GM23338 (cell line): Measurements from ENCODE around the gene PTK6. TPM values are rescaled to one million over a fixed set of nuclear protein-coding genes. Genes with fewer than 3 reads are reported as not detected.
A peak's percentile ranks its signal among the peaks of the same experiment; 100 is the strongest.

Experiments used
- ATAC-seq: fragments of 200-7000 bp; cut with Tn5 transposase; 3 replicates; pipeline ENCODE4 v1.9.1; 2020
- DNase-seq: peaks from one replicate; pipeline ENCODE4 v3.0.0-alpha.2; 2015; ENCODE audit warnings: low spot score
- H2AFZ ChIP-seq: fragments of 200-600 bp; sonication (generic); 2 replicates; pipeline ENCODE4 v1.8.0; 2016; ENCODE audit warnings: antibody characterized with exemption, mild to moderate bottlenecking, moderate library complexity
- H3F3A ChIP-seq: fragments of 200-600 bp; sonication (generic); replicated peaks from 2 replicates; pipeline ENCODE4 v1.8.0; 2017; ENCODE audit warnings: antibody characterized with exemption, mixed run types, low read depth
- H3K27ac ChIP-seq: fragments of 200-600 bp; sonication (generic); 2 replicates; pipeline ENCODE4 v1.6.1; 2016; ENCODE audit warnings: low read depth
- H3K27me3 ChIP-seq: fragments of 200-600 bp; sonication (generic); 2 replicates; pipeline ENCODE4 v1.8.0; 2016; ENCODE audit warnings: mild to moderate bottlenecking, mixed run types, moderate library complexity; ENCODE audit not compliant: insufficient read depth
- H3K36me3 ChIP-seq: fragments of 200-600 bp; sonication (generic); 2 replicates; pipeline ENCODE4 v1.8.0; 2016; ENCODE audit warnings: mild to moderate bottlenecking; ENCODE audit not compliant: insufficient read depth
- H3K4me1 ChIP-seq: fragments of 200-600 bp; sonication (generic); 2 replicates; pipeline ENCODE4 v1.8.0; 2016; ENCODE audit warnings: mild to moderate bottlenecking, moderate library complexity; ENCODE audit not compliant: insufficient read depth
- H3K4me2 ChIP-seq: fragments of 200-600 bp; sonication (generic); 2 replicates; pipeline ENCODE4 v1.7.1; 2017; ENCODE audit warnings: mixed run types
- H3K4me3 ChIP-seq: fragments of 200-600 bp; sonication (generic); 2 replicates; pipeline ENCODE4 v1.6.1; 2016; ENCODE audit warnings: mixed run types
- H3K79me2 ChIP-seq: fragments of 200-600 bp; sonication (generic); replicated peaks from 2 replicates; pipeline ENCODE4 v1.8.0; 2017; ENCODE audit warnings: mild to moderate bottlenecking; ENCODE audit not compliant: insufficient read depth
- H3K9me2 ChIP-seq: fragments of 200-600 bp; sonication (generic); 2 replicates; pipeline ENCODE4 v1.8.0; 2017; ENCODE audit not compliant: insufficient read depth
- H4K20me1 ChIP-seq: fragments of 200-600 bp; sonication (generic); replicated peaks from 2 replicates; pipeline ENCODE4 v1.8.0; 2017; ENCODE audit warnings: mild to moderate bottlenecking; ENCODE audit not compliant: insufficient read depth
- H3K27ac Mint-ChIP-seq: 2 replicates; pipeline ENCODE4 v1.8.0; 2020; ENCODE audit warnings: inconsistent platforms, mild to moderate bottlenecking, moderate library complexity, mixed read lengths
- H3K27me3 Mint-ChIP-seq: 3 replicates; pipeline ENCODE4 v1.8.0; 2022; ENCODE audit warnings: low read depth, mild to moderate bottlenecking, moderate library complexity, mixed read lengths, inconsistent platforms; ENCODE audit not compliant: insufficient read depth, poor library complexity
- H3K36me3 Mint-ChIP-seq: 3 replicates; pipeline ENCODE4 v1.8.0; 2021; ENCODE audit warnings: low read depth, mild to moderate bottlenecking, inconsistent platforms, moderate library complexity, mixed read lengths
- H3K4me1 Mint-ChIP-seq: 3 replicates; pipeline ENCODE4 v1.8.0; 2020; ENCODE audit warnings: mild to moderate bottlenecking, inconsistent platforms, mixed read lengths
- H3K4me3 Mint-ChIP-seq: 3 replicates; pipeline ENCODE4 v1.8.0; 2021; ENCODE audit warnings: moderate library complexity, mild to moderate bottlenecking, inconsistent platforms, mixed read lengths
- H3K9me3 Mint-ChIP-seq: 3 replicates; pipeline ENCODE4 v1.8.0; 2020; ENCODE audit warnings: moderate library complexity, mild to moderate bottlenecking, inconsistent platforms, mixed read lengths
- EZH2 ChIP-seq: fragments of 200-600 bp; sonication (generic); IDR thresholded peaks from one replicate; pipeline ENCODE4 v1.8.0; 2017; ENCODE audit warnings: antibody characterized with exemption, mild to moderate bottlenecking, low read depth; ENCODE audit not compliant: unreplicated experiment
- EZH2phosphoT487 ChIP-seq: fragments of 200-600 bp; sonication (generic); IDR thresholded peaks from one replicate; pipeline ENCODE4 v1.8.1; 2018; ENCODE audit warnings: antibody characterized with exemption; ENCODE audit not compliant: unreplicated experiment
- JUNB ChIP-seq: IDR thresholded peaks from one replicate; pipeline ENCODE4 v1.6.1; 2016; ENCODE audit warnings: antibody characterized with exemption; ENCODE audit not compliant: unreplicated experiment
- NANOG ChIP-seq: IDR thresholded peaks from 2 replicates; pipeline ENCODE4 v1.6.1; 2016; ENCODE audit warnings: antibody characterized with exemption, borderline replicate concordance
- POLR2AphosphoS5 ChIP-seq: IDR thresholded peaks from 2 replicates; pipeline ENCODE4 v1.6.1; 2016; ENCODE audit warnings: antibody characterized with exemption, low read depth
- ZNF114 ChIP-seq: fragments of 250-450 bp; sonication (Bioruptor Pico); IDR thresholded peaks from 2 replicates; pipeline ENCODE4 v1.5.0; 2020; ENCODE audit warnings: mild to moderate bottlenecking, moderate library complexity
- ZNF331 ChIP-seq: fragments of 250-450 bp; sonication (Bioruptor Pico); IDR thresholded peaks from 2 replicates; pipeline ENCODE4 v1.5.0; 2020; ENCODE audit warnings: low read depth, mild to moderate bottlenecking, moderate library complexity
- polyA plus RNA-seq: library from polyadenylated mRNA; unstranded; fragments of >200 nt; fragmentation: Nextera tagmentation; extraction: Ambion mirVana; gene quantifications from 2 replicates; pipeline ENCODE4 v1.2.1, GENCODE V29; 2016
- total RNA-seq: library from RNA; depleted of rRNA; stranded (reverse); fragments of >200 nt; shearing (Covaris generic); gene quantifications from 2 replicates; pipeline ENCODE4 v1.2.3, GENCODE V29; 2014
- TF ChIP-seq, protein P1 (sequence below): fragments of 250-450 bp; sonication (Bioruptor Pico); IDR thresholded peaks from 2 replicates; pipeline ENCODE4 v1.5.0; 2020; ENCODE audit warnings: mild to moderate bottlenecking, moderate library complexity
- TF ChIP-seq, protein P2 (sequence below), 2 experiments: fragments of 200-600 bp in 1 of 2; sonication (generic) in 1 of 2; conservative IDR thresholded peaks; 2 replicates each; pipeline versions ENCODE4 v1.5.1 to v1.6.1; 2016 to 2017; ENCODE audit warnings: antibody characterized with exemption in 2 of 2, low read depth in 2 of 2, mild to moderate bottlenecking in 2 of 2, moderate library complexity in 1 of 2
- TF ChIP-seq, protein P3 (sequence below): IDR thresholded peaks from one replicate; pipeline ENCODE4 v1.6.1; 2018; ENCODE audit warnings: antibody characterized with exemption; ENCODE audit not compliant: unreplicated experiment

The PTK6 gene
- total and polyA plus RNA-seq, 2 experiments from 2014 or later: 0.28 TPM; not detected in 1

DNA sequence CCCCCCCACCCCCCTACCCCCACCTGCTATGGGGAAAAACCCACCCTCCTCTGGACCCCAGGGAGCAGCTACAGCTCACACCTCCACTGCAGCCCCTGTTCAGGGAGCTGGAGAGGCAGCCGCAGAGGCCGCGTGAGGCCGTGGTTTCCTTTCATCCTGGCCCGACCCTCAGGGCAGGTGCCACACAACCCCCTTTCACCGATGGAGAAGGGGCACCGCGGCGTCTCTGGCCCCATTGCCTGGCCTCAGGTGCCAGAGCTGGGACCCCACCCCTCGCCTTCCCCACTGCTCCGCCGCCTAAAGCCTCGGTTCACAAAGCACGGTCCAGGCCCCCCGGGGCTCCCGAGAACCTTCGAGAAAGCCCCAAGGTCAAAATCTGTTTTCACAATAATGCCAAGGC is 52.9 kb downstream of the PTK6 start (continued):
- TF ChIP-seq, protein P1, sequence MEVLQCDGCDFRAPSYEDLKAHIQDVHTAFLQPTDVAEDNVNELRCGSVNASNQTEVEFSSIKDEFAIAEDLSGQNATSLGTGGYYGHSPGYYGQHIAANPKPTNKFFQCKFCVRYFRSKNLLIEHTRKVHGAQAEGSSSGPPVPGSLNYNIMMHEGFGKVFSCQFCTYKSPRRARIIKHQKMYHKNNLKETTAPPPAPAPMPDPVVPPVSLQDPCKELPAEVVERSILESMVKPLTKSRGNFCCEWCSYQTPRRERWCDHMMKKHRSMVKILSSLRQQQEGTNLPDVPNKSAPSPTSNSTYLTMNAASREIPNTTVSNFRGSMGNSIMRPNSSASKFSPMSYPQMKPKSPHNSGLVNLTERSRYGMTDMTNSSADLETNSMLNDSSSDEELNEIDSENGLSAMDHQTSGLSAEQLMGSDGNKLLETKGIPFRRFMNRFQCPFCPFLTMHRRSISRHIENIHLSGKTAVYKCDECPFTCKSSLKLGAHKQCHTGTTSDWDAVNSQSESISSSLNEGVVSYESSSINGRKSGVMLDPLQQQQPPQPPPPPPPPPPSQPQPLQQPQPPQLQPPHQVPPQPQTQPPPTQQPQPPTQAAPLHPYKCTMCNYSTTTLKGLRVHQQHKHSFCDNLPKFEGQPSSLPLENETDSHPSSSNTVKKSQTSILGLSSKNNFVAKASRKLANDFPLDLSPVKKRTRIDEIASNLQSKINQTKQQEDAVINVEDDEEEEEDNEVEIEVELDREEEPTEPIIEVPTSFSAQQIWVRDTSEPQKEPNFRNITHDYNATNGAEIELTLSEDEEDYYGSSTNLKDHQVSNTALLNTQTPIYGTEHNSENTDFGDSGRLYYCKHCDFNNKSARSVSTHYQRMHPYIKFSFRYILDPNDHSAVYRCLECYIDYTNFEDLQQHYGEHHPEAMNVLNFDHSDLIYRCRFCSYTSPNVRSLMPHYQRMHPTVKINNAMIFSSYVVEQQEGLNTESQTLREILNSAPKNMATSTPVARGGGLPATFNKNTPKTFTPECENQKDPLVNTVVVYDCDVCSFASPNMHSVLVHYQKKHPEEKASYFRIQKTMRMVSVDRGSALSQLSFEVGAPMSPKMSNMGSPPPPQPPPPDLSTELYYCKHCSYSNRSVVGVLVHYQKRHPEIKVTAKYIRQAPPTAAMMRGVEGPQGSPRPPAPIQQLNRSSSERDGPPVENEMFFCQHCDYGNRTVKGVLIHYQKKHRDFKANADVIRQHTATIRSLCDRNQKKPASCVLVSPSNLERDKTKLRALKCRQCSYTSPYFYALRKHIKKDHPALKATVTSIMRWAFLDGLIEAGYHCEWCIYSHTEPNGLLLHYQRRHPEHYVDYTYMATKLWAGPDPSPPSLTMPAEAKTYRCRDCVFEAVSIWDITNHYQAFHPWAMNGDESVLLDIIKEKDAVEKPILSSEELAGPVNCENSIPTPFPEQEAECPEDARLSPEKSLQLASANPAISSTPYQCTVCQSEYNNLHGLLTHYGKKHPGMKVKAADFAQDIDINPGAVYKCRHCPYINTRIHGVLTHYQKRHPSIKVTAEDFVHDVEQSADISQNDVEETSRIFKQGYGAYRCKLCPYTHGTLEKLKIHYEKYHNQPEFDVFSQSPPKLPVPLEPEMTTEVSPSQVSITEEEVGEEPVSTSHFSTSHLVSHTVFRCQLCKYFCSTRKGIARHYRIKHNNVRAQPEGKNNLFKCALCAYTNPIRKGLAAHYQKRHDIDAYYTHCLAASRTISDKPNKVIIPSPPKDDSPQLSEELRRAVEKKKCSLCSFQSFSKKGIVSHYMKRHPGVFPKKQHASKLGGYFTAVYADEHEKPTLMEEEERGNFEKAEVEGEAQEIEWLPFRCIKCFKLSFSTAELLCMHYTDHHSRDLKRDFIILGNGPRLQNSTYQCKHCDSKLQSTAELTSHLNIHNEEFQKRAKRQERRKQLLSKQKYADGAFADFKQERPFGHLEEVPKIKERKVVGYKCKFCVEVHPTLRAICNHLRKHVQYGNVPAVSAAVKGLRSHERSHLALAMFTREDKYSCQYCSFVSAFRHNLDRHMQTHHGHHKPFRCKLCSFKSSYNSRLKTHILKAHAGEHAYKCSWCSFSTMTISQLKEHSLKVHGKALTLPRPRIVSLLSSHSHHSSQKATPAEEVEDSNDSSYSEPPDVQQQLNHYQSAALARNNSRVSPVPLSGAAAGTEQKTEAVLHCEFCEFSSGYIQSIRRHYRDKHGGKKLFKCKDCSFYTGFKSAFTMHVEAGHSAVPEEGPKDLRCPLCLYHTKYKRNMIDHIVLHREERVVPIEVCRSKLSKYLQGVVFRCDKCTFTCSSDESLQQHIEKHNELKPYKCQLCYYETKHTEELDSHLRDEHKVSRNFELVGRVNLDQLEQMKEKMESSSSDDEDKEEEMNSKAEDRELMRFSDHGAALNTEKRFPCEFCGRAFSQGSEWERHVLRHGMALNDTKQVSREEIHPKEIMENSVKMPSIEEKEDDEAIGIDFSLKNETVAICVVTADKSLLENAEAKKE (CRISPR knock-in tag): no peak
- TF ChIP-seq, protein P2, sequence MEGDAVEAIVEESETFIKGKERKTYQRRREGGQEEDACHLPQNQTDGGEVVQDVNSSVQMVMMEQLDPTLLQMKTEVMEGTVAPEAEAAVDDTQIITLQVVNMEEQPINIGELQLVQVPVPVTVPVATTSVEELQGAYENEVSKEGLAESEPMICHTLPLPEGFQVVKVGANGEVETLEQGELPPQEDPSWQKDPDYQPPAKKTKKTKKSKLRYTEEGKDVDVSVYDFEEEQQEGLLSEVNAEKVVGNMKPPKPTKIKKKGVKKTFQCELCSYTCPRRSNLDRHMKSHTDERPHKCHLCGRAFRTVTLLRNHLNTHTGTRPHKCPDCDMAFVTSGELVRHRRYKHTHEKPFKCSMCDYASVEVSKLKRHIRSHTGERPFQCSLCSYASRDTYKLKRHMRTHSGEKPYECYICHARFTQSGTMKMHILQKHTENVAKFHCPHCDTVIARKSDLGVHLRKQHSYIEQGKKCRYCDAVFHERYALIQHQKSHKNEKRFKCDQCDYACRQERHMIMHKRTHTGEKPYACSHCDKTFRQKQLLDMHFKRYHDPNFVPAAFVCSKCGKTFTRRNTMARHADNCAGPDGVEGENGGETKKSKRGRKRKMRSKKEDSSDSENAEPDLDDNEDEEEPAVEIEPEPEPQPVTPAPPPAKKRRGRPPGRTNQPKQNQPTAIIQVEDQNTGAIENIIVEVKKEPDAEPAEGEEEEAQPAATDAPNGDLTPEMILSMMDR (conservative IDR thresholded peaks at IDR 0.05; ENCODE audit: low read depth in 2 of 2): no peak
- TF ChIP-seq EZH2 (no peak), EZH2phosphoT487 (no peak), JUNB (no peak)

DNA sequence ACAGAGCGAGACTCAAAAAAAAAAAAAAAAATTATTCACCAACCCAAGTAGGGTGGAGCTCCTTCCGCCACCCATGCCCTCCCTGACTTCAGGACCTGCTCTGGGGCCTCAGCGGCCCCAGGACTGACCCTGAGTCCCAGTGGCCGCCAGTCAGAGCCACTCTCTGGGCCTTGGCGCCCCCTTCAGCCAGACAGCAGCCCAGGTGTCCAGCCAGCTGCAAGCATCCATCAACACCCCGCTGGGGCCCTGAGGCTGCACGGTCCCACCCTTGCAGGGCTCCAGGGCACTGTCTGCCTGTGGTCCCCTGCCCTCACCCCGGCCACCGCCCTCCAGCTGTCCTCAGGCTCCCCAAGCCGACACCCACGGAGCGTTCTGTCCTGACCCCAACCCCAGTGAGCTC is 53.3 kb downstream of the PTK6 start:
- Mint-ChIP-seq H3K27me3 (peaks cover 26% of the 10 kb centered on the region), H3K4me1 (peaks cover 29% of the 10 kb centered on the region), H3K27ac (no peak overlapping the region), H3K9me3 (peaks cover 3% of the 10 kb centered on the region; the same call in 1 of the 3 replicates), H3K4me3 (no peak overlapping the region), H3K36me3 (peaks cover 3% of the 10 kb centered on the region; the same call in 1 of the 3 replicates)
- Histone ChIP-seq H3K36me3 (no peaks in the 10 kb centered on the region), H3K27me3 (peaks cover 15% of the 10 kb centered on the region), H3K4me2 (no peak overlapping the region), H4K20me1 (no peaks in the 10 kb centered on the region), H3K4me3 (no peak overlapping the region), H3K79me2 (no peaks in the 10 kb centered on the region), H3K27ac (no peak overlapping the region), H3F3A (no peaks in the 10 kb centered on the region), H3K9me2 (no peaks in the 10 kb centered on the region), H3K4me1 (peaks cover 7% of the 10 kb centered on the region; the same call in 1 of the 2 replicates), H2AFZ (no peak overlapping the region)
- peak; percentile 27 for ATAC-seq
- peak; percentile 71 for DNase-seq
- TF ChIP-seq EZH2: no peak
- TF ChIP-seq ZNF331 (CRISPR knock-in tag): no peak
- no peak for TF ChIP-seq ZNF114 (CRISPR knock-in tag)
- TF ChIP-seq POLR2AphosphoS5: no peak
- no peak for TF ChIP-seq NANOG
- TF ChIP-seq, protein P3, sequence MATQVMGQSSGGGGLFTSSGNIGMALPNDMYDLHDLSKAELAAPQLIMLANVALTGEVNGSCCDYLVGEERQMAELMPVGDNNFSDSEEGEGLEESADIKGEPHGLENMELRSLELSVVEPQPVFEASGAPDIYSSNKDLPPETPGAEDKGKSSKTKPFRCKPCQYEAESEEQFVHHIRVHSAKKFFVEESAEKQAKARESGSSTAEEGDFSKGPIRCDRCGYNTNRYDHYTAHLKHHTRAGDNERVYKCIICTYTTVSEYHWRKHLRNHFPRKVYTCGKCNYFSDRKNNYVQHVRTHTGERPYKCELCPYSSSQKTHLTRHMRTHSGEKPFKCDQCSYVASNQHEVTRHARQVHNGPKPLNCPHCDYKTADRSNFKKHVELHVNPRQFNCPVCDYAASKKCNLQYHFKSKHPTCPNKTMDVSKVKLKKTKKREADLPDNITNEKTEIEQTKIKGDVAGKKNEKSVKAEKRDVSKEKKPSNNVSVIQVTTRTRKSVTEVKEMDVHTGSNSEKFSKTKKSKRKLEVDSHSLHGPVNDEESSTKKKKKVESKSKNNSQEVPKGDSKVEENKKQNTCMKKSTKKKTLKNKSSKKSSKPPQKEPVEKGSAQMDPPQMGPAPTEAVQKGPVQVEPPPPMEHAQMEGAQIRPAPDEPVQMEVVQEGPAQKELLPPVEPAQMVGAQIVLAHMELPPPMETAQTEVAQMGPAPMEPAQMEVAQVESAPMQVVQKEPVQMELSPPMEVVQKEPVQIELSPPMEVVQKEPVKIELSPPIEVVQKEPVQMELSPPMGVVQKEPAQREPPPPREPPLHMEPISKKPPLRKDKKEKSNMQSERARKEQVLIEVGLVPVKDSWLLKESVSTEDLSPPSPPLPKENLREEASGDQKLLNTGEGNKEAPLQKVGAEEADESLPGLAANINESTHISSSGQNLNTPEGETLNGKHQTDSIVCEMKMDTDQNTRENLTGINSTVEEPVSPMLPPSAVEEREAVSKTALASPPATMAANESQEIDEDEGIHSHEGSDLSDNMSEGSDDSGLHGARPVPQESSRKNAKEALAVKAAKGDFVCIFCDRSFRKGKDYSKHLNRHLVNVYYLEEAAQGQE: no peak
- TF ChIP-seq, protein P2 (conservative IDR thresholded peaks at IDR 0.05; ENCODE audit: low read depth in 2 of 2): peak; percentile 25 to 85; a peak in 3 of 4 replicates
